DMS53 treated with DMSO at 0.1 percent for 48 hours (cell line): ENCODE results near the gene DNAAF1.
"Not testable (repeated sequence)": the region's sequence is repeated elsewhere in the genome, so short reads cannot be mapped to it uniquely, and the experiment has no call there.

Source experiments
- DNase-seq: peaks from one replicate; lab custom pipeline; 2025; ENCODE audit not compliant: unreplicated experiment; lab: John Stamatoyannopoulos, UW

The DNAAF1 gene

GRCh38 chr16:84205123-84205522, 60.0 kb downstream of the DNAAF1 start:
- DNase-seq: not testable (repeated sequence)

GRCh38 chr16:84205976-84206691, 61.0 kb downstream of the DNAAF1 start:
- no peak for DNase-seq

DNA sequence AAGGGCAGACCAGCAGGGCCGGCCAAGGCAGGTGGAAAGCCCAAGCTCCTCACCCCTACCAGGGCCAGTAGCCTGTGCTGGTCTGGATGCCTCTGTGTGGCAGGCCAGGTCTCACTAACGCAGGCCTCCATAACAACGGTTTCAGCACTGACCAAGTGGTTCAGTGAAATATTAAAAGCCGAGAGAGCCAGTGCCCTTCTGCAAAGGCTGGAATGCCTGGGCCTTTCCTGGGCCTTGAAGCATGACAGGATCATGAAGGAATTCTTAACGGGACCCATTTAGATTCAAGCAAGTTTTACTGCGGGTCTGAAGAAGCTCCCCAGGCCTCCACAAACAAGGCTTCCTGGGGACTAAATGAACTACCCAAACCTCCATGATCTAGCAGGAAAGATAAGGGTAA, 62.1 kb downstream of the DNAAF1 start:
- no peak for DNase-seq

- DNase-seq: no peak
Measured at GRCh38 chr16:84207879-84208278, 62.8 kb downstream of the DNAAF1 start.

GRCh38 chr16:84209989-84210388, 64.9 kb downstream of the DNAAF1 start:
- no peak for DNase-seq

- DNase-seq: no peak
Measured at GRCh38 chr16:84212154-84212553, 67.0 kb downstream of the DNAAF1 start.

DNA sequence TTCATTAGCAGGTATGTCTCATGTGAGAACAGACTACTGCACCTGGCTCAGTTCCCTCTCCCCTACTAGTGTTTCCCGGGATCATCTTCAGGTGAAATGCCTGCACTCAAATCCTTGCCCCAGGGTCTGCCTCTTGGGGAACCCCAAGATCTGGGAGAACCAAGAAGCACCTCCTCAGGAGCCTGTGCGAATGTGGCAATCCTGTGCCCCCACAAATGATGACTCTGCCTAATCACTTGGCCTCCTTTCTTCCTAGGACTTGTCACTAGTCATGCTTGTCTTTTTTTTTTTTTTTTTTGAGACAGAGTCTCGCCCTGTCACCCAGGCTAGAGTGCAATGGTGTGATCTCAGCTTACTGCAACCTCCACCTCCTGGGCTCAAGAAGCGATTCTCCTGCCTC, 67.5 kb downstream of the DNAAF1 start:
- no peak for DNase-seq

DNA sequence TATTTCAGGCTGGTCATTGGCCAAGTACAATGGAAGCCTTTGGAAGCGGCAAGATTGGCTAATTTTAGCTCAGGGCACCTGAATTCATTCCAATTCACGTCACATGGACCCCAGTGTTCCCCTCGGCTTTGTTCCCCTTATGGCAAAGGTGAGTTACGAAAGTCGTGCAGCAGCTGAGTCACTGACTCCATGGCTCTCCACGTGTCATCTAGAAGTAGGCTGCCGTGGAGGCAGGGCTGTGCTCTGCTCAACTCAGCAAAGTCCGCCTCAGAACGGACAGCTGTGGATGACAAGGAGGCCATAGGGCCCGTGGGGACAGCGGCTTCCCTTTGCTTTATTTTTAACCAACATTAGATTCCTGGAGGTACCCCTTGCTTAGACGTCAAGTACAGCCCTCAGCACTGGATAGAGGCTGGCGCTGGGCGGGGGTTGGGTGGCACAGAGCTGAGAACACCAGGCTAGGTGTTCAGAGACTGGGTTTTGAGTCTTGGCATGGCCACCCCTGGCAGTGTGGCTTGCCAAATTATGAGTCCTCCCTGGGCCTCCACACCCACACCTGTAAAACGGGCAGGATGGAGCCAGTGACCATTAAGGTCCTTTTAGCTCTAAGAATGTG, 69.5 kb downstream of the DNAAF1 start:
- DNase-seq: no peak

- DNase-seq: no peak
Measured at GRCh38 chr16:84215531-84215930, 70.4 kb downstream of the DNAAF1 start.

DNA sequence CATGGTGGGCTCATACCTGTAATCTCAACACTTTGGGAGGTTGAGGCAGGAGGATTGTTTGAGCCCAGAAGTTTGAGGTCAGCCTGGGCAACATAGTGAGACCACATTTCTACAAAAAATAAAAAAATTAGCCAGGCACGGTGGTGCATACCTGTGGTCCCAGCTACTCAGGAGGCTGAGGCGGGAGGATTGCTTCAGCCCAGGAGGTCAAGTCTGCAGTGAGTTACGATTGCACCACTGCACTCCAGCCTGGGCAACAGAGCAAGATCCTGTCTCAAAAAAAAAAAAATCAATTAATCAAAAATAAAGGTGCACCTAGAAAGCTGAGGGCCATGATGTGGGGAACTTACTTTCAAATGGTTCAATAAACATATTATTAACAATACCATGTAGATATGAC, 71.0 kb downstream of the DNAAF1 start:
- not testable (repeated sequence) for DNase-seq

- DNase-seq: no peak
Measured at GRCh38 chr16:84218176-84218823, 73.2 kb downstream of the DNAAF1 start.

- DNase-seq: no peak
Measured at GRCh38 chr16:84218956-84219355, 73.8 kb downstream of the DNAAF1 start.

DNA sequence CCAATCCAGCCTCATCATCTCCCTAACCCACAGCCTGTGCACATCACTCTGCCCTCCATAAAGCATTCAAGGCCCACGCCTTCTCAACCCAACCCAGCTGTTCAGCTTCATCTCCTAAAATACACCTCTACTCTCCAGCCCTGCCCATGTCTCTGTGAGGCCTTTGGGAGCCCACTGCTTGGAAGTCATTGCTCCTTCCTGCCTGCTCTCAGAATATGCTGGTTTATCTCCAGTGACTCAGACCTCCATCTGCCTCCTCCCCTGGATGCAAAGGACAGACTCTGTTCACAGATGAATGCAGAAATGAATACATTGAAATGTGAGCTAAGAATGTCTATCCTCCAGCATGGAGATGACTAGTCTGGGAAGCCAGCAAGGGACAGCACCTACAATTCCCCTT, 75.7 kb downstream of the DNAAF1 start:
- DNase-seq: no peak

- no peak for DNase-seq
Measured at GRCh38 chr16:84223456-84223855, 78.3 kb downstream of the DNAAF1 start.

DNA sequence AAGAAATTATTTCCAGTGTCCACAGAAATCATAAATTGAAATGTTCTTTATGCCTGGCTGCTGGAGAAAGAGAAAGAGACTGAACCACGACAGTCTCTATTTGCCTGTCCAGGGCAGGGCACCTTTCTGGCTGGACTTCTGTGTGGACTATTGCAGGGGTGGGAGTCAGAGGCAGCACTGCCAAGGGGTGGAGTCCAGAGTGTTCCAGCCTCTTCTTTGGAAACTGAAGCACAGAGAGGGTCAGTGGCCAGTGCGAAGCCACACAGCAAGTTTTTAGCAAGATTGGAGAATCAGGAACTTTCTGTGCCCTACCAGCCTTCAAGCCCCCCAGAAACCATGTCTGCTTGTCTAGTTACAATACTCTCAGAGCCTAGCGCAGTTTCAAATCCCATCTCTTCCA, 79.4 kb downstream of the DNAAF1 start:
- DNase-seq: no peak

GRCh38 chr16:84225126-84225525, 80.0 kb downstream of the DNAAF1 start:
- DNase-seq: no peak

DNA sequence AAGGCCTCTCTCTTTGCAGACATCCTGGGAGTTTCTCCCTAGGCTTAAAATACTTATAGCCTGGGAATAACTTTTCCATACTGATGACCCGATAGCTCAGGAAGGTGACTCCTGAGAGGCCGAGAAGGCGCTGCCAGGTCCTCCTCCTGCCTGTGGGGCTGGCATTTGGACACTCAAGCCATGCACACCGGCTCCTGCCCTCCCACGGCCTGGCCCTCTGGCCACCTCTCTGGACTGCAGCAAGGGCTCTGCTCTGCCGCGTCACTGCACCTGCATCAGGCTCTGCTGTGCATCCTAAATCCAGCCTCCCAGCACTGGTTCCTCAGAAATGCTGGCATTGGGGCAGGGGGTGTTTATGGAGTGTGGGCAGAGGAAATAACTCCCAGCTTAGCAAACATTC, 80.5 kb downstream of the DNAAF1 start:
- no peak for DNase-seq

- no peak for DNase-seq
Measured at GRCh38 chr16:84226026-84226425, 80.9 kb downstream of the DNAAF1 start.
